ENCODE results near the gene MICU1. TPM values are rescaled to one million over a fixed set of nuclear protein-coding genes. Genes with fewer than 3 reads are reported as not detected.

Gene MICU1
- total and polyA plus RNA-seq, 2 experiments from 2014 or later, result 27.5 to 52.3 TPM

DNA sequence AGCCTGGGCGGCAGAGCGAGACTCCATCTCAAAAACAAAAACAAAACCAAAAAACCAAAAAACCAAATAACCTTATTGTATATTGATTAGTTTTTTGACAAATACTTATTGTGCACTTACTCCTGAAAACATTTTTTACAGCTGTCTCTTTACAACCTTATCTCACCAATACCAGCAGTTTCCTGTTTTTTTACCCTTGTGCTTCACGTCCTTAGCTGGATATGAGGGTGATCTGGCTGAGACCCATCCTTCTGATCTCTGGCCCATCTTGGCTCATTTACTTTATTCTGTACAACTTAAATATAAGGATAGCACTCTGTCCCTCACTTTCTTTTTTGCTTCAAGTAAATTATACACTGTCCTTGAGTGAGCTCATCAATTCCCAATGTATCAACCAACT is 166.6 kb downstream of the MICU1 start (continued):
- no peak for TF ChIP-seq ZNF462 (CRISPR knock-in tag; IDR thresholded peaks at IDR 0.05)
- TF ChIP-seq POLR2AphosphoS5 (IDR thresholded peaks at IDR 0.05; ENCODE audit: low read depth), result no peak

GRCh38 chr10:72455889-72456595 is 169.8 kb downstream of the MICU1 start:
- ATAC-seq (peak; percentile 51), DNase-seq (ENCODE audit: low spot score) (no peak)
- no peak overlapping the region for H2AFZ ChIP-seq
- H3K36me3 ChIP-seq (ENCODE audit: insufficient read depth), result no peaks in the 10 kb centered on the region
- no peaks in the 10 kb centered on the region for H3K27me3 ChIP-seq (ENCODE audit: insufficient read depth)
- H3K27ac ChIP-seq (ENCODE audit: low read depth), result peak overlapping the region; percentile 39; the same call in 1 of the 2 replicates
- Mint-ChIP-seq H3K9me3 (no peaks in the 10 kb centered on the region), H3K27me3 (ENCODE audit: insufficient read depth, low read depth, poor library complexity) (peaks cover 3% of the 10 kb centered on the region), H3K36me3 (ENCODE audit: low read depth) (no peaks in the 10 kb centered on the region), H3K4me3 (no peak overlapping the region), H3K27ac (no peak overlapping the region), H3K4me1 (no peaks in the 10 kb centered on the region)
- H3K4me3 ChIP-seq, result no peak overlapping the region
- no peaks in the 10 kb centered on the region for H3F3A ChIP-seq (replicated peaks; ENCODE audit: low read depth)
- H3K4me1 ChIP-seq (ENCODE audit: insufficient read depth), result no peaks in the 10 kb centered on the region
- H4K20me1 ChIP-seq (replicated peaks; ENCODE audit: insufficient read depth), result no peaks in the 10 kb centered on the region
- H3K4me2 ChIP-seq, result no peak overlapping the region
- no peaks in the 10 kb centered on the region for H3K9me2 ChIP-seq (ENCODE audit: insufficient read depth)
- H3K79me2 ChIP-seq (replicated peaks; ENCODE audit: insufficient read depth), result no peaks in the 10 kb centered on the region
- TF ChIP-seq, protein P1, sequence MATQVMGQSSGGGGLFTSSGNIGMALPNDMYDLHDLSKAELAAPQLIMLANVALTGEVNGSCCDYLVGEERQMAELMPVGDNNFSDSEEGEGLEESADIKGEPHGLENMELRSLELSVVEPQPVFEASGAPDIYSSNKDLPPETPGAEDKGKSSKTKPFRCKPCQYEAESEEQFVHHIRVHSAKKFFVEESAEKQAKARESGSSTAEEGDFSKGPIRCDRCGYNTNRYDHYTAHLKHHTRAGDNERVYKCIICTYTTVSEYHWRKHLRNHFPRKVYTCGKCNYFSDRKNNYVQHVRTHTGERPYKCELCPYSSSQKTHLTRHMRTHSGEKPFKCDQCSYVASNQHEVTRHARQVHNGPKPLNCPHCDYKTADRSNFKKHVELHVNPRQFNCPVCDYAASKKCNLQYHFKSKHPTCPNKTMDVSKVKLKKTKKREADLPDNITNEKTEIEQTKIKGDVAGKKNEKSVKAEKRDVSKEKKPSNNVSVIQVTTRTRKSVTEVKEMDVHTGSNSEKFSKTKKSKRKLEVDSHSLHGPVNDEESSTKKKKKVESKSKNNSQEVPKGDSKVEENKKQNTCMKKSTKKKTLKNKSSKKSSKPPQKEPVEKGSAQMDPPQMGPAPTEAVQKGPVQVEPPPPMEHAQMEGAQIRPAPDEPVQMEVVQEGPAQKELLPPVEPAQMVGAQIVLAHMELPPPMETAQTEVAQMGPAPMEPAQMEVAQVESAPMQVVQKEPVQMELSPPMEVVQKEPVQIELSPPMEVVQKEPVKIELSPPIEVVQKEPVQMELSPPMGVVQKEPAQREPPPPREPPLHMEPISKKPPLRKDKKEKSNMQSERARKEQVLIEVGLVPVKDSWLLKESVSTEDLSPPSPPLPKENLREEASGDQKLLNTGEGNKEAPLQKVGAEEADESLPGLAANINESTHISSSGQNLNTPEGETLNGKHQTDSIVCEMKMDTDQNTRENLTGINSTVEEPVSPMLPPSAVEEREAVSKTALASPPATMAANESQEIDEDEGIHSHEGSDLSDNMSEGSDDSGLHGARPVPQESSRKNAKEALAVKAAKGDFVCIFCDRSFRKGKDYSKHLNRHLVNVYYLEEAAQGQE (IDR thresholded peaks at IDR 0.05; ENCODE audit: unreplicated experiment), result no peak
- TF ChIP-seq, protein P2, sequence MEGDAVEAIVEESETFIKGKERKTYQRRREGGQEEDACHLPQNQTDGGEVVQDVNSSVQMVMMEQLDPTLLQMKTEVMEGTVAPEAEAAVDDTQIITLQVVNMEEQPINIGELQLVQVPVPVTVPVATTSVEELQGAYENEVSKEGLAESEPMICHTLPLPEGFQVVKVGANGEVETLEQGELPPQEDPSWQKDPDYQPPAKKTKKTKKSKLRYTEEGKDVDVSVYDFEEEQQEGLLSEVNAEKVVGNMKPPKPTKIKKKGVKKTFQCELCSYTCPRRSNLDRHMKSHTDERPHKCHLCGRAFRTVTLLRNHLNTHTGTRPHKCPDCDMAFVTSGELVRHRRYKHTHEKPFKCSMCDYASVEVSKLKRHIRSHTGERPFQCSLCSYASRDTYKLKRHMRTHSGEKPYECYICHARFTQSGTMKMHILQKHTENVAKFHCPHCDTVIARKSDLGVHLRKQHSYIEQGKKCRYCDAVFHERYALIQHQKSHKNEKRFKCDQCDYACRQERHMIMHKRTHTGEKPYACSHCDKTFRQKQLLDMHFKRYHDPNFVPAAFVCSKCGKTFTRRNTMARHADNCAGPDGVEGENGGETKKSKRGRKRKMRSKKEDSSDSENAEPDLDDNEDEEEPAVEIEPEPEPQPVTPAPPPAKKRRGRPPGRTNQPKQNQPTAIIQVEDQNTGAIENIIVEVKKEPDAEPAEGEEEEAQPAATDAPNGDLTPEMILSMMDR (conservative IDR thresholded peaks at IDR 0.05; ENCODE audit: low read depth in 2 of 2), result no peak
- TF ChIP-seq CREB1 (CRISPR knock-in tag; IDR thresholded peaks at IDR 0.05; ENCODE audit: low read depth), result no peak
- no peak for TF ChIP-seq EZH2 (IDR thresholded peaks at IDR 0.05; ENCODE audit: low read depth, unreplicated experiment)
- TF ChIP-seq ZNF114 (CRISPR knock-in tag; IDR thresholded peaks at IDR 0.05), result no peak
- no peak for TF ChIP-seq NANOG (IDR thresholded peaks at IDR 0.05; ENCODE audit: borderline replicate concordance)

Measured in GM23338 (cell line).